Body of pancreas (tissue), 4 donors: ENCODE measurements around the gene ITK.

Source experiments
- CTCF ChIP-seq, 7 experiments: fragments of 450-650 bp in 4 of 7; fragments of 200-600 bp in 3 of 7; sonication (generic) in 3 of 7; IDR thresholded peaks; one replicate each; pipeline ENCODE4 v1.5.1; 2016 to 2019; ENCODE audit warnings: antibody characterized with exemption in 7 of 7
- POLR2A ChIP-seq, 3 donors: fragments of 450-650 bp; IDR thresholded peaks; one replicate each; pipeline ENCODE4 v1.6.1; 2016; ENCODE audit warnings: antibody characterized with exemption in 3 of 3, mild to moderate bottlenecking in 2 of 3

GRCh38 chr5:157219491-157220271, 39.0 kb downstream of the ITK start:
- TF ChIP-seq CTCF (IDR thresholded peaks at IDR 0.05) (no peak), POLR2A (IDR thresholded peaks at IDR 0.05) (no peak)
